T follicular helper cell (primary cell): ENCODE results near the gene ADAT3.

ENCODE experiments used
- DNase-seq: peaks from one replicate; pipeline ENCODE4 v3.0.0-alpha.2; 2020; ENCODE audit warnings: low read depth
- total RNA-seq, 2 experiments: gene quantifications; one replicate each; lab custom pipeline; 2026; lab: John Stamatoyannopoulos, UW

The ADAT3 gene
- total RNA-seq = 2.0 to 3.0 reads per million in 2 experiments

GRCh38 chr19:1905110-1905862 lies at the start of gene ADAT3, which contains the start of gene SCAMP4:
Gene ADAT3 (plus strand): TSS chr19:1905399. CDS start chr19:1912048, 6,649 bp downstream.
Gene SCAMP4 (plus strand): TSS chr19:1905399. CDS start chr19:1915020, 9,621 bp downstream.
- peak; percentile 96 for DNase-seq

DNA sequence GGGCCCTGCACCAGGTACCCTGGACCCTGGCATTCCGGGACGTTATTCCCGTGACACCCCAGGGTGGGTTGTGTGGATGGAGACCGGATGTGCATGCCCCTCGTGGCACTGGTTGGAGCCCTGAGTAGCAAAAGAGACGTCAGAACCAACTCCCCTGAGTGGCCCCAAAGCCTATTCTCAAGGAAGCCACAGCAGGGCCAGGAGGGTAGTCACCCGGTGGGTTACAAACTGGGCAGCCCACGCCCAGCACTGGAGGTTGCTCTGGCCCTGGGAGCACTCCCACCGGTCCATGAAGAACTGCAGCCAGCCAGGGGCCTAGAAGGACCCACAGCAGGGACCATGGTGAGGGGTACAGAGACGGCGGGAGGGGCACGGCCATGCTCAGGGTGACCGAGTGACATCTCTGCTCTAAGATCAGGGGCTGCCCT lies 49.4 kb upstream of the ADAT3 start:
- no peak for DNase-seq

- DNase-seq = no peak
These were observed 48.9 kb upstream of the ADAT3 start for GRCh38 chr19:1856345-1856697.

- no peak for DNase-seq
These were observed 48.2 kb upstream of the ADAT3 start for GRCh38 chr19:1856698-1857603.

- no peak for DNase-seq
These were observed 47.4 kb upstream of the ADAT3 start for GRCh38 chr19:1857648-1858326.

- DNase-seq = no peak
These were observed 46.7 kb upstream of the ADAT3 start for GRCh38 chr19:1858412-1859081.

- no peak for DNase-seq
These were observed 45.8 kb upstream of the ADAT3 start for GRCh38 chr19:1859331-1859781.

DNA sequence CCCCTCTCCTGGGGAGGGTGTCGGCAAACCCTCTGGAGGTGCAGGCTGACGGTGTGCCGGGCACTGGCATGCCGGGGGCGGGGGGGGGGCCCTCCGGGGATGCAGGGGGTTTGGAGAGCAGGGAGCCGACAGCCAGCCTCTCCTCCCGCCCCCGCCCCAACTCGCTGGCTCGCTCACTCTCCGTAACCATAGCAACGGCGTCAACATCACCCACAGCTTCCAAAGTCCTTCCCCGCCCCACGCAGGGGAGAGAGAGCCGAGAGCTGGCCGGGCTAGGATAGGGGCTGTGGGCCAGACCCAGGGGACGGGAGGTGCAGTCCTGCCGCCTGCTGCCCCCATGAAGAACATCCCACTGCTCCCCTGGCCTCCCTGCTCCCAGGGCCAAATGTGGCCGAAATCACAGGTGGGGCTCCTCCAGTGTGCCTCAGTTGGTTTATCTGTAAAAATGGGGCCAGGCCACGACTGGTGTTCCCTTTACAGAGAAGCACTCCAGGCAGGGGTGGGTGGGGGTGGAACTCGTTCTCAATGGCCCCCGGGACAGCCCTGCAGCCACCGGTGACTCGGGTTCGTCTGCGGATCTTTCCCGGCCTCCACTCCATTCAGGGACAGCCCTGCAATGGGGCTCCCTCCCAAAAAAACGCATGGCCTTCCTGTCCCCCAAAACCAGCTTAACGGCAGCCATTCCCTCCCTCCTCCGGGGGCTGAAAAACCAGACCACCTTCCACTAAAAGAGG lies 45.0 kb upstream of the ADAT3 start:
- peak; percentile 68 for DNase-seq

- DNase-seq = no peak
These were observed 44.2 kb upstream of the ADAT3 start for GRCh38 chr19:1860821-1861598.

- no peak for DNase-seq
These were observed 43.6 kb upstream of the ADAT3 start for GRCh38 chr19:1861599-1862031.

DNA sequence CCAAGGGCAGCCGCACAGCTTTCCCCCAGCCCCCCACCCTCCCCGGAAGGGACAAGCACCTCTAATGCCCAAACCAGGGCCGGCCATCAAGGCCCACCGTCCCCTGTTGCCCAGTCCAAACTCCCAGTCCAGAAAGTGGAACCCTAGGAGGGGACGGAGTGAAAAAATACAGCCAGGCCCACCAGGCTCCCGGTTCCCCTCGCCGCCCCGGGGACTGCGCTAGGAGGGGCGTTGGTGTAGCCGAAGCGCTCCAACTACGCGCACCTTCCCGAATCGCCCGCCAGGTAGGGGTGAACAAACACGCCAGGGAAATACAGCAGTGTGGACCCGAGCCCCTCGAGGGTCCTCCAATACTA lies 43.2 kb upstream of the ADAT3 start:
- DNase-seq = no peak

DNA sequence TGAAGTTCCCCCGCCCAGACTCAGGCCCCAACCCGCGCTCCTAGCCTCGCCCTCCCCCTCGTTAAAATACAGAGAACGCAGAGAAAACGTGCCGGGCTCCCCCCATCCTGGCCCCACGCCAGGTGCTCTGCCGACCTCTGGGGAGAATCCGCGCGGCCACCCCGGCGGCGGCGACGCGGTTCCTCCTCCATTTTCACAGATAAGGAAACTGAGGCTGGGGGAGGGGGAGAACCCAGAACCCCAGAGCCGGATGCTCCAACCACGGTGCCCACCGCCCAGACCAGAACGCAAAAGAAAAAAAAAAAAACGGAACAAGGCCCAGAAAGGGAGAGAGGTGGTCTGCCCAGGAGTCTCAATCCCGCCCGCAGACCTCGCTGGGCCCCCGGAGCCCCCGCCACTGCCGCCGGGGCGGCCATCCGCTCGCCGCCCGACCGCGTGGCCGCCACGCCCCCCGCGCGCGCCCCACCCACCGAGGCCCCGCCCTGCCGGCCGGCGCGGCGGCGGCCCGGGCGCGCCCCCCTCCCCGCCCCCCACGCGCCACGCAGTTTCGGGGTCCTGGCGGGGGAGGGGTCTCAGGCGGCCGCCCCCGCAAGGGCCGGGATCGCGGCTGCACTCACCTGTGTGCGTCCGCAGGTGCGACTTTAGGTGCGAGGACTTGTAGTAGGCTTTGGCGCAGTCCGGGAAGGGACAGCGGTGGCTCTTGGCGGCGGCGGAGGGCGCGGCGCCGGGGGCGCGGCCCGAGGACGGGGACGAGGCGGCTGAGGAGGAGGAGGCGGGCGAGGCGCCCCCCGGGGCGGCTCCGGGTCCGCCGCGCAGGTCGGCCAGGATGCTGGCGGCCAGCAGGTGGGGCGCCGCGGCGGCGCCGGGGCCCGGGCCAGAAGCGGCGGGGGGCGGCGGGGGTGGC lies 42.5 kb upstream of the ADAT3 start:
- peak; percentile 58 for DNase-seq

GRCh38 chr19:1863328-1863637 lies 41.9 kb upstream of the ADAT3 start, which contains the start of gene KLF16:
Gene KLF16 (minus strand): TSS chr19:1863579. CDS start chr19:1863497, 82 bp downstream.
- no peak for DNase-seq

DNA sequence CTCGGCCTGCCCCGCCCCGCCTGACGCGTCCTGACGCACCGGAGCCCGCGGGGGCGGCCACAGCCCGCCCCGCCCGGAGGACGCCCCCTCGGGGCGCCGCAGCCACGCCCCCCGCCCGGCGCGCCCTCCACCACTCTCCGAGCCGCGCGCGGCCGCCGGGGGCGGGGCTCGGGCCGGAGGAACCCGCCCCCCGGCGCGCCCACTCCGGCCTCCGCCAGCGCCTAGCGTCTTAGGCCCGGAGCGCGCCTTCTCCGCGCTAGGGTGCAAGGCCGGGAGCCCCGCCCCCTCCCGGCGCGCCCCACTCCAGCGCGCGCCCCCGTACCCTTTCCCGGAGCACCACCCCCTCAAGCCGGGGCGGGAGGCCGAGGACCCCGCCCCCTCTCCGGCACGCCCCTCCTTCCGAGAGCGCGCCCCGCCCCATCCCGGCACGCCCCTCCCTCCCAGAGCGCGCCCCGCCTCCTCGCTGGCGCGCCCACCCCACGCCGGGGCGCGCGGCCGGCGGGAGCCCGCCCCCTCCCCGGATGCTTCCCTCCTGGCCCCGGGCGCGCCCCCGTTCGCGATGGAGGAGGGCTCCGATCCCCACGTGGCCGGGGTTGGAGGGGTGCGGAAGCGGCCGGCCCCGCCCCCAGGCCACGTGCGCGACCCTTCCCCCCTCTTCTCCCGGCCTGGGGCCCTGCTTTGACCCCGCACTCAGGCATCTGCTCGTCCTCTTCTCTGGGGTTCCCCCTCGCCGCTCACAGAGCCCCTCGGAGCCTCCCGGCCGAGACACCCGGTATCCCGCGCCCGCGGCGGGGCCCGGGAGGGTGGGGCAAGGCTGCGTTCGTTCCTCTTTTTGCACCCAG lies 41.3 kb upstream of the ADAT3 start:
- peak; percentile 89 for DNase-seq

GRCh38 chr19:1864480-1865171 lies 40.6 kb upstream of the ADAT3 start:
- DNase-seq = no peak

- no peak for DNase-seq
These were observed 39.8 kb upstream of the ADAT3 start for GRCh38 chr19:1865172-1866010.
